CD4-positive, alpha-beta T cell treated with Interleukin-6 at 100 ng/mL for 8 hours (primary cell): Measurements from ENCODE around the gene PALD1.
"Not testable (repeated sequence)": the region's sequence is repeated elsewhere in the genome, so short reads cannot be mapped to it uniquely, and the experiment has no call there.

Experiments used
- DNase-seq: peaks from one replicate; pipeline ENCODE4 v3.0.0-alpha.2; 2020; ENCODE audit warnings: mixed read lengths, low spot score

The PALD1 gene

GRCh38 chr10:70604106-70604505 is 125.5 kb downstream of the PALD1 start:
- DNase-seq = no peak

DNA sequence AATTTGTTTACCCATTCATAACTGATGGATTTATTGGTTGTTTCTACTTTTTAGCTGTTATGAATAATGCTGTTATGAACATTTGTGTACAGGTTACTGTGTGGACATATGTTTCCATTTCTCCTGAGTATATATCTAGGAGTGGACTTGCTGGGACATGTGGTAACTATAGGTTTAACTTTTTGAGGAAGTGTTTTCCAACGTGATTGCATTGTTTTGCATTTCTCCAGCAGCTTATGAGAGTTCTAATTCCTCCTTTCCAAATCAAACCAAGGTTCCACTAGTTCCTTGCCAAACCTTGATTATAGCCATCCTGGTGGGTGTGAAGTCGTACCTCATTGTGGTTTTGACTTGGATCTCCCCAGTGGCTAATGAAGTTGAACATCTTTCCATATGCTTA is 126.6 kb downstream of the PALD1 start:
- no peak for DNase-seq

DNA sequence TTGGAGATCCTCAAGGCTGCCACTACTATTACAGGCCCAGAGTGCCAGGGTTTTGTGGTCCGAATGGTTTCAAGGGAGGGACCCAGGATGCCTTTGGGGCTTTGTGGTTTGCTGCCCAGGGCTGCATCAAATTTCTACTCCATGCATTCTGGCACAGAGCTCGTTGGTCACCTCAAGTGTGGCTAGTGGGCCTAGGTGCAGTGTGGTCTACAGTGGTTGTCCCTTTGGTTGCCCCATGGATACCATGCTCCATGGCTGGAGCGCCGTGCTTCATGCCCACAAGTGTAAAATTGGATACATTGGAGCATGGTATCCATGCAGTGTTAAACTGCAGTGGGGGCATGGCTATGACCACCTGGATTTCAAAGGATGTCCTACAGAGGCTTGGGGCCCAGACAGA is 129.4 kb downstream of the PALD1 start:
- DNase-seq = no peak

- no peak for DNase-seq
Measured at GRCh38 chr10:70613941-70614340, 135.4 kb downstream of the PALD1 start.

DNA sequence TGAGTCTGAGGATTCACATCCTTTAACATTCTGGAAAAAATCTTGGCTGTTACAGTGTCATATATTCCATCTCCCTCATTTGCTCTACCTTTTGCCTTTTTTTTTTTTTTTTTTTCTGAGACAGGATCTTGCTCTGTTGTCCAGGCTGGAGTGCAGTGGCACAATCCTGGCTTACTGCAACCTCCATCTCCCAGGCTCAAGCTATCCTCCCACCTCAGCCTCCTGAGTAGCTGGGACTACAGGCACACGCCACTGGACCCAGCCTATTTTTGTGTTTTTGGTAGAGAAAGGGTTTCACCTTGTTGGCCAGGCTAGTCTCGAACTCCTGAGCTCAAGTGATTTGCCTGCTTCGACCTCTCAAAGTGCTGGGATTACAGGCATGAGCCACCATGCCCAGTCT is 135.8 kb downstream of the PALD1 start:
- not testable (repeated sequence) for DNase-seq

DNA sequence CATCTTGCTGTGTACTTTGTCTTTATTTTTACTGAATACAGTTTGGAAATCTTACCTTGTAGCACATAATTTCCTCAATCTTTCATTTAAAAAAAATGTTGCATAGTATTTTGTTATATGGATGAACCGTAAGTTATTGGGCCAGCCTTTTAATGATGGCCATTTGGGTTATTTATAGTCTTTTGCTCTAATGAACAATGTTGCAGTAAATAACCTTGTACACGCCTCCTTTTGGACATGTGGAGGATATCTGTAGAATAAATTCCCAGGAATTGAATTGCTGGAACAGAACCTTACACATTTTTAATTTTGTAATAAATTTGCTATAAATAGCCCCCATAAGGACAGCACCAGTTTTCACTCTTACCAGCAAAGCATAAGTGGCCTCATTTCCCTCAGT is 136.6 kb downstream of the PALD1 start:
- DNase-seq = no peak

DNA sequence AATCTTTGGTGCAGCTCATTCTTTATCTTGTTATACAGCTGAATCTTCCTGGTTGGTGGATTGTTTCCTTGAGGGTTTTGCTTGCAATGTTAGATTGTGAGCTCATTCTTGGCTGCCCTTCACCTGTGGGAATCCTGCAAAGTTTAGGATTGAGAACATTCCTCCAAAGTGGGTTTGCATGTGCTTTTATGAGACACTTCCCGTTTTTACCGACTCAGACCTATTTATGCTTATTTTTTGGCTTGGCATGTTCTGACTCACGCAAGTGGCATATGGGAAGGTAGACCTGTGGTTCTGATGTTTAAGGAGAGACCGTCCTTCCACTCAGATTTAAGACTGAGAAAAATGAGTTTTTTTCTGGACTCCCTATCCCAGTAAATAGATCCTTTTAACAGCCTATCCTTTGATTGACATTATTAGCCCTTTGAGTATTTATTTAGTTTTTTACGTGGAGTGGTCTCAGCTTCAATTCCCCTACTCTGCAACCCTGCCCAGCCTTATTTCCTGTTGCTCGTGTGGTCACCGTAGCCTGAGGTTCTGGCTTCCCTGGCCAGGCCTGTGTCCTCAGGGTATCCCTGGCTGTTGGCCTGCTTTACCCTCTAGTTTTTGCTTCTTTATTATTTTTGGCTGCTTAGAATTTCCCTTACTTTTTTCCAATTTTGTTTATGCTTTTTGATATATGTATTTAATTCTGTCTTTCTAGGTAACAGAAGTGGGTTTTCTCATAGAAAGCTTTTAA is 137.4 kb downstream of the PALD1 start:
- no peak for DNase-seq

GRCh38 chr10:70616761-70617160 is 138.2 kb downstream of the PALD1 start:
- DNase-seq = no peak
